Osteocyte (in vitro differentiated cells): Measurements from ENCODE around the gene CORO2A. TPM values are rescaled to one million over a fixed set of nuclear protein-coding genes. Genes with fewer than 3 reads are reported as not detected.

Source experiments
- DNase-seq: peaks from one replicate; pipeline ENCODE4 v3.0.0; 2021; ENCODE audit warnings: mixed read lengths; ENCODE audit not compliant: unreplicated experiment; ENCODE audit errors: extremely low spot score
- H3K27ac Mint-ChIP-seq: one replicate; pipeline ENCODE4 v1.8.0; 2021; ENCODE audit warnings: mild to moderate bottlenecking, mixed read lengths; ENCODE audit not compliant: unreplicated experiment
- H3K27me3 Mint-ChIP-seq: one replicate; pipeline ENCODE4 v1.8.0; 2021; ENCODE audit warnings: mixed read lengths; ENCODE audit not compliant: unreplicated experiment
- H3K36me3 Mint-ChIP-seq: one replicate; pipeline ENCODE4 v1.8.0; 2021; ENCODE audit warnings: mixed read lengths; ENCODE audit not compliant: unreplicated experiment
- H3K4me1 Mint-ChIP-seq: one replicate; pipeline ENCODE4 v1.8.0; 2021; ENCODE audit warnings: mixed read lengths; ENCODE audit not compliant: unreplicated experiment
- H3K4me3 Mint-ChIP-seq: one replicate; pipeline ENCODE4 v1.8.0; 2021; ENCODE audit warnings: mild to moderate bottlenecking, moderate library complexity, mixed read lengths; ENCODE audit not compliant: unreplicated experiment
- H3K9me3 Mint-ChIP-seq: one replicate; pipeline ENCODE4 v1.8.0; 2021; ENCODE audit warnings: mixed read lengths; ENCODE audit not compliant: unreplicated experiment
- long read RNA-seq: library from polyadenylated mRNA; unstranded; transcript quantifications from one replicate; pipeline ENCODE4 v2.0.0, GENCODE V29; 2021
- total RNA-seq: library from RNA; stranded (reverse); gene quantifications from 2 replicates; pipeline ENCODE4 v1.2.1, GENCODE V29; 2021
- TF ChIP-seq, protein P1 (sequence below): fragments of 200-600 bp; sonication (generic); IDR thresholded peaks from 2 replicates; pipeline ENCODE4 v1.5.0; 2021; ENCODE audit warnings: antibody characterized with exemption, mild to moderate bottlenecking, moderate library complexity

Gene CORO2A, protein sequence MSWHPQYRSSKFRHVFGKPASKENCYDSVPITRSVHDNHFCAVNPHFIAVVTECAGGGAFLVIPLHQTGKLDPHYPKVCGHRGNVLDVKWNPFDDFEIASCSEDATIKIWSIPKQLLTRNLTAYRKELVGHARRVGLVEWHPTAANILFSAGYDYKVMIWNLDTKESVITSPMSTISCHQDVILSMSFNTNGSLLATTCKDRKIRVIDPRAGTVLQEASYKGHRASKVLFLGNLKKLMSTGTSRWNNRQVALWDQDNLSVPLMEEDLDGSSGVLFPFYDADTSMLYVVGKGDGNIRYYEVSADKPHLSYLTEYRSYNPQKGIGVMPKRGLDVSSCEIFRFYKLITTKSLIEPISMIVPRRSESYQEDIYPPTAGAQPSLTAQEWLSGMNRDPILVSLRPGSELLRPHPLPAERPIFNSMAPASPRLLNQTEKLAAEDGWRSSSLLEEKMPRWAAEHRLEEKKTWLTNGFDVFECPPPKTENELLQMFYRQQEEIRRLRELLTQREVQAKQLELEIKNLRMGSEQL
- total RNA-seq, result 1.6 and 1.8 TPM in 2 replicates
- long read RNA-seq, full-length matches to known transcripts, result 1 of 3 reads
- long read RNA-seq, partial matches to known transcripts, result 1 of 3 reads
- long read RNA-seq, other reads (novel, unspliced or antisense), result 1 of 3 reads

DNA sequence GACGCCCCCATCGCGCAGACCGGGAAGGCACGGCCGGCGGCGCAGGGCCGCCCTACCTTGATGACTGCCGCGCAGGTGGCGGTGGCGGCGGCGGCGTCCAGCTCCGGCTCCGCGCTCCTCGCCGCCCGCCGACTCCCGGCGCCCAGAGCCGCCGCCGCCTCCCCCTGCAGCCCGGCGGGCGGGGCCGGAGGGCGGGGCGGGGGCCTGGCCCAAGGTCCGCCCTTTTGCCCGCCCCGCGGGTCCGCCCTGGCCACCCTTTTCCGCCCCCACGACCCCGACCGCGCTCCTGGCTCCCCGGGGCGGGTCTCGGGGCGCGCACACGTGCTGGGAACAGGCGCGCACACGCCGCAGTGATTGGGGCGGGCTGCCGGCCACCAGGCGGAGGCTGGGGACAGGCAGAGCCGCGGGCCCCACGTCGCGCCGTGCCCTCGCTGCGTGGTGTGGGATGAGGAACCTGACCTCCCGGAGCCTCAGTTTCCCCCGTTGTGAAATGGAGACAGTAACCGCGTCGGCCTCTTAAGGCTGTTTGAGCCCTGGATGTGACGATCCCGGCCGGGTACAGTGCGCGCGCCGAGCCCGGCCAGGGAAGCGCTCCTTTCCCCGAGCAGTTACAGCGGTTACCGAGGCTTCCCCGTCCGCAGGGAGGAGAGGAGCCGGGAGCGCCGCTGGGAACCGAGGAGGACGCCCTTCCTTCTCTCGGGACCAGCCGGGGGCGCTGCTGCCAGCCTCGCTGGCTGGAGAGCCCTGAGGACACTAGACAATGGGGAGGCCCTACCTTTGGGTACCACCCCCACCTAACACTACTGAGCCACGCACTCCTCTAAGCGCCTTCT is at the start of gene CORO2A:
Gene CORO2A, minus strand, starts transcription at position 135 of the 833 bp plus-strand sequence. CDS start 34,977 bp downstream, outside the sequence.
- no peak for DNase-seq
- Mint-ChIP-seq H3K4me3 (peak within 1 kb of the TSS; percentile 84), H3K27ac (peak within 1 kb of the TSS; percentile 46), H3K4me1 (peaks cover 5% of the 10 kb centered on the region), H3K27me3 (no peaks in the 10 kb centered on the region), H3K36me3 (no peaks in the 10 kb centered on the region), H3K9me3 (no peaks in the 10 kb centered on the region)
- TF ChIP-seq, protein P1, sequence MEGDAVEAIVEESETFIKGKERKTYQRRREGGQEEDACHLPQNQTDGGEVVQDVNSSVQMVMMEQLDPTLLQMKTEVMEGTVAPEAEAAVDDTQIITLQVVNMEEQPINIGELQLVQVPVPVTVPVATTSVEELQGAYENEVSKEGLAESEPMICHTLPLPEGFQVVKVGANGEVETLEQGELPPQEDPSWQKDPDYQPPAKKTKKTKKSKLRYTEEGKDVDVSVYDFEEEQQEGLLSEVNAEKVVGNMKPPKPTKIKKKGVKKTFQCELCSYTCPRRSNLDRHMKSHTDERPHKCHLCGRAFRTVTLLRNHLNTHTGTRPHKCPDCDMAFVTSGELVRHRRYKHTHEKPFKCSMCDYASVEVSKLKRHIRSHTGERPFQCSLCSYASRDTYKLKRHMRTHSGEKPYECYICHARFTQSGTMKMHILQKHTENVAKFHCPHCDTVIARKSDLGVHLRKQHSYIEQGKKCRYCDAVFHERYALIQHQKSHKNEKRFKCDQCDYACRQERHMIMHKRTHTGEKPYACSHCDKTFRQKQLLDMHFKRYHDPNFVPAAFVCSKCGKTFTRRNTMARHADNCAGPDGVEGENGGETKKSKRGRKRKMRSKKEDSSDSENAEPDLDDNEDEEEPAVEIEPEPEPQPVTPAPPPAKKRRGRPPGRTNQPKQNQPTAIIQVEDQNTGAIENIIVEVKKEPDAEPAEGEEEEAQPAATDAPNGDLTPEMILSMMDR, result peak; percentile 57

DNA sequence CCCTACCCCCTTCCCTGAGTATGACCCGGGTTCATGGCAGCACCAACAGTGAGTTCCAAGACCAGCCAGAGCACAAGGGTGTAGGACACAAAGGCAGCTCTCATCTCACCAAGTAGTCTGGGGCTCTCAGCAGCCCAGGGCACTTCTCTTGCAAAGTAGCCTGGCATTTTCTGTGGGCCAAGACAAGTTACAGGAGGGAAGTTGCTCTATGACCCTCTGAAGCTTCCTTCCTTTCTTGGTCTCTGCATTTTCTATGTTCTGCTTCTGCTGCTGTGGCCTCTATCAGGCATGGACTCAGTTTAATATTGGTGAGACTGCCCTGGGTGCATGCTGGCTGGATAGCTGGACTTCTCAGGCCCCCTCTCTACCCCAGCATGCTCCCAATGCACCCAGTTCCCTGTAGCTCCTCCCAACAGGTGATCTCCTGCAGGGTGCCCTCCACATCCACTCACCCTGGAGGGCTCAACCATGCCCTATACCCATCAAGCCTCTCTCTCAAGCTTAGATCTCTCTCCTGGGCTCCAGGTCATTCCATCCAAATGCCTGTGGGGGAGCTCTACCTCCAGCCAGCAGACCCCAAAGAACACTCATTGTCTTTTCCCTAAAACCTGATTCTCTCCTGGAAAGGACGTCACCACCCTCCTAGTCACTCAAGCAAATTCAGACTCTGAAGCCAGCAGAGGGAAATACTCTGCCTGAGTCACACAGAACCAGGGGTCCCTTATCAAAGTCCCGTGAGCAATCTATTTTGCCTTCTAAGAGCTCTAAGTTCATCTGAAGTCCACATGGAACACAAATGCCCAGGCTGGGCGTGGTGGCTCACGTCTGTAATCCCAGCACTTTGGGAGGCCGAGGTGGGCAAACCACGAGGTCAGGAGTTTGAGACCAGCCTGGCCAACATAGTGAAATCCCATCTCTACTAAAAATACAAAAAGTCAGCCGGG is 49.2 kb upstream of the CORO2A start:
- H3K27ac Mint-ChIP-seq, result no peak overlapping the region
- peaks cover 19% of the 10 kb centered on the region for H3K4me1 Mint-ChIP-seq
- TF ChIP-seq, protein P1, result no peak

DNA sequence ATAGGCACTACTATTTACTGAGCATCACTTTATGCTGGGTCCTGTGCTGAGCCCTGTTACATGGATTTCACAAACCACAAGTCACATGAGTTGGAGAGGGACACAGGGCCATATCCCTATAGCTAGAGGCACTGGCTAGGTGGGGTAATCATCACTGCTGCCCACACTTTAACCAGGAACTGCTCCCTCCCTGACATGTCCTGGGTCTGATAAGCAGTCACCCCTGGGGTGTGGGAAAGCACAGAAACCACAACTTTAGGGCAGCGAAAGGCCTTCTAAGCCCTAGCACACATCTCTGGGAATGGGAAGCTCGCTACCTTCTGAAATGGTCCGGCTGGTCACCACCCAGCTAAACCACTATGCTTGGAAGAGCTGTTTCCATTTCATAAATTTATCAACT is 48.0 kb upstream of the CORO2A start:
- H3K9me3 Mint-ChIP-seq, result no peaks in the 10 kb centered on the region
- H3K36me3 Mint-ChIP-seq, result peaks cover 14% of the 10 kb centered on the region
- DNase-seq, result no peak
- H3K4me3 Mint-ChIP-seq, result no peak overlapping the region
- H3K27ac Mint-ChIP-seq, result no peak overlapping the region
- no peaks in the 10 kb centered on the region for H3K27me3 Mint-ChIP-seq
- TF ChIP-seq, protein P1, result no peak
- peaks cover 10% of the 10 kb centered on the region for H3K4me1 Mint-ChIP-seq

More for the DNA sequence above, 49.2 kb upstream of the CORO2A start:
- Mint-ChIP-seq H3K27me3 (no peaks in the 10 kb centered on the region), H3K9me3 (no peaks in the 10 kb centered on the region), H3K36me3 (peaks cover 14% of the 10 kb centered on the region), H3K4me3 (no peak overlapping the region)
- no peak for DNase-seq

DNA sequence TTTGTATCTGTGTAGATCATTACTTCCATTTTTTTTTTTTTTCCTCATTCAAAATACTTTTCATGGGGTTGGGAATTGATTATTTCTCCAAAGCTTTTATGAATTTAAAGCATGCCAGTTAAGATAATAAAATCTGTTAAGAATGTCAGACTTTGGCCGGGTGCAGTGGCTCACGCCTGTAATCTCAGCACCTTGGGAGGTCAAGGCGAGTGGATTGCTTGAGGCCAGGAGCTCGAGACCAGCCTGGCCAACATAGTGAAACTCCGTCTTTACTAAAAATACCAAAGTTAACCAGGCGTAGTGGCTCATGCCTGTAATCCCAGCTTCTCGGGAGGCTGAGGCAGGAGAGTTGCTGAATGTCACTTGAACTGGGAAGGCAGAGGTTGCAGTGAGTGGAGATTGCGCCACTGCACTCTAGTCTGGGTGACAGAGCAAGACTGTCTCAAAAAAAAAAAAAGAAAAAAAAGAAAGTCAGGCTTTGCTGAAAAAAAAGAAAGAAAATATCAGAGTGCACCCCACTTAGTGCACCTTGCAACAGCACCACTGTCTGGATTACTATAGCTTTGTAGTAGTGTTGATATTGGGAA is 44.6 kb upstream of the CORO2A start:
- TF ChIP-seq, protein P1, result no peak
- Mint-ChIP-seq H3K27me3 (no peaks in the 10 kb centered on the region), H3K36me3 (peaks cover 15% of the 10 kb centered on the region), H3K9me3 (no peaks in the 10 kb centered on the region), H3K4me3 (no peak overlapping the region), H3K27ac (no peak overlapping the region), H3K4me1 (peaks cover 11% of the 10 kb centered on the region)
- no peak for DNase-seq
